HepG2 (cell line): Measurements from ENCODE around the gene CPT1B. TPM values are rescaled to one million over a fixed set of nuclear protein-coding genes. Genes with fewer than 3 reads are reported as not detected.

ENCODE experiments used
- BCL3 ChIP-seq: sonication (generic); formaldehyde crosslinking; IDR thresholded peaks from 2 replicates; pipeline ENCODE4 v1.5.1; 2020; ENCODE audit warnings: mild to moderate bottlenecking, missing genetic modification reagents, moderate library complexity
- BCL6 ChIP-seq: IDR thresholded peaks from 2 replicates; pipeline ENCODE4 v1.6.1; 2016; ENCODE audit warnings: missing genetic modification reagents, missing compliant biosample characterization
- BORCS8-MEF2B ChIP-seq: sonication (generic); formaldehyde crosslinking; IDR thresholded peaks from 2 replicates; pipeline ENCODE4 v1.8.0; 2022; ENCODE audit warnings: mild to moderate bottlenecking, missing genetic modification reagents
- CBX2 ChIP-seq, 2 experiments: fragments of 200-600 bp in 1 of 2; sonication (generic); formaldehyde crosslinking in 1 of 2; IDR thresholded peaks; 2 replicates each; pipeline versions ENCODE4 v1.7.0 to v1.8.1; 2018 to 2022; ENCODE audit warnings: low read depth in 2 of 2, low read length in 1 of 2, mild to moderate bottlenecking in 1 of 2, missing genetic modification reagents in 1 of 2
- HOXA5 ChIP-seq: sonication (generic); formaldehyde crosslinking; IDR thresholded peaks from 2 replicates; pipeline ENCODE4 v1.4.0; 2020; ENCODE audit warnings: missing genetic modification reagents
- KAT2B ChIP-seq: fragments of 150-350 bp; IDR thresholded peaks from 2 replicates; pipeline ENCODE4 v1.6.1; 2014; ENCODE audit warnings: low read depth, low read length, borderline replicate concordance
- KLF11 ChIP-seq: IDR thresholded peaks from 2 replicates; pipeline ENCODE4 v1.6.1; 2016; ENCODE audit warnings: missing compliant biosample characterization
- PAX8 ChIP-seq: sonication (generic); formaldehyde crosslinking; IDR thresholded peaks from 2 replicates; pipeline ENCODE4 v1.8.0; 2022; ENCODE audit warnings: mild to moderate bottlenecking, missing genetic modification reagents, borderline replicate concordance
- PITX1 ChIP-seq: sonication (generic); formaldehyde crosslinking; IDR thresholded peaks from 2 replicates; pipeline ENCODE4 v1.5.1; 2020; ENCODE audit warnings: mild to moderate bottlenecking, missing genetic modification reagents
- REST ChIP-seq, 2 experiments: IDR thresholded peaks; 2 replicates each; pipeline ENCODE4 v1.6.1; 2011 to 2012; ENCODE audit warnings: low read length in 2 of 2, borderline replicate concordance in 1 of 2, low read depth in 1 of 2, mild to moderate bottlenecking in 1 of 2, moderate library complexity in 1 of 2
- SIN3B ChIP-seq: fragments of 150-350 bp; IDR thresholded peaks from 2 replicates; pipeline ENCODE4 v1.6.1; 2014; ENCODE audit warnings: low read length
- SRY ChIP-seq: sonication (generic); formaldehyde crosslinking; IDR thresholded peaks from 2 replicates; pipeline ENCODE4 v1.8.0; 2022; ENCODE audit warnings: mild to moderate bottlenecking, missing genetic modification reagents
- TFDP2 ChIP-seq: sonication (generic); formaldehyde crosslinking; IDR thresholded peaks from 2 replicates; pipeline ENCODE4 v1.4.0; 2020; ENCODE audit warnings: missing genetic modification reagents
- ZFP36 ChIP-seq: fragments of 150-350 bp; IDR thresholded peaks from 2 replicates; pipeline ENCODE4 v1.6.1; 2018; ENCODE audit warnings: borderline replicate concordance, low read length, low read depth; ENCODE audit not compliant: partially characterized antibody
- ZNF337 ChIP-seq: sonication (generic); formaldehyde crosslinking; IDR thresholded peaks from 2 replicates; pipeline ENCODE4 v1.5.1; 2020; ENCODE audit warnings: missing genetic modification reagents, low read depth, mild to moderate bottlenecking, borderline replicate concordance
- ZNF557 ChIP-seq: sonication (generic); formaldehyde crosslinking; IDR thresholded peaks from 2 replicates; pipeline ENCODE4 v1.4.0; 2020; ENCODE audit warnings: missing genetic modification reagents
- ZNF614 ChIP-seq: IDR thresholded peaks from 2 replicates; pipeline ENCODE4 v1.6.1; 2018; ENCODE audit warnings: missing biosample characterization, missing genetic modification reagents, inconsistent platforms, borderline replicate concordance
- ZSCAN31 ChIP-seq: sonication (generic); formaldehyde crosslinking; IDR thresholded peaks from 2 replicates; pipeline ENCODE4 v1.5.0; 2020; ENCODE audit warnings: low read depth, mild to moderate bottlenecking, missing genetic modification reagents
- ZUFSP ChIP-seq: sonication (generic); formaldehyde crosslinking; IDR thresholded peaks from 2 replicates; pipeline ENCODE4 v1.9.0; 2021; ENCODE audit warnings: missing genetic modification reagents, mild to moderate bottlenecking, borderline replicate concordance
- polyA plus RNA-seq, 8 experiments: library from polyadenylated mRNA; depleted of rRNA in 3 of 8; stranded (reverse) in 7 of 8; unstranded in 1 of 8; fragments of >200 nt; fragmentation: Illumina TruSeq in 4 of 8; extraction: Trizol in 4 of 8; gene quantifications; 2 replicates each; pipeline versions ENCODE4 v1.2.1 to v1.2.3, GENCODE V29; 2011 to 2016; ENCODE audit warnings: low read depth in 4 of 8, missing spikeins in 1 of 8, mixed read lengths in 1 of 8; ENCODE audit not compliant: insufficient read depth in 1 of 8
- total RNA-seq, 5 experiments: library from RNA; depleted of rRNA; stranded (reverse); fragments of >200 nt; fragmentation: Illumina TruSeq; extraction: Trizol; gene quantifications; 2 replicates each; pipeline ENCODE4 v1.2.3, GENCODE V29; 2016; ENCODE audit warnings: low read depth in 1 of 5

CPT1B gene
- total and polyA plus RNA-seq, 2 of the 13 experiments (the other 11 are each of a cell fraction or from before 2014, with no cell fraction given): 9.2 to 19.5 TPM

GRCh38 chr22:50525104-50525857 is 52.9 kb downstream of the CPT1B start, which contains the start of gene SCO2 (continued):
- TF ChIP-seq TFDP2 (peak; percentile 93), KLF11 (CRISPR knock-in tag) (no peak; the same call in 1 of the 2 replicates), ZNF614 (CRISPR knock-in tag) (peak; percentile 52; the same call in 1 of the 2 replicates), REST (IDR thresholded peaks at IDR 0.05; ENCODE audit: borderline replicate concordance in 1 of 2, low read depth in 1 of 2, low read length in 2 of 2) (no peak), BORCS8-MEF2B (CRISPR knock-in tag) (peak; percentile 75; the same call in 1 of the 2 replicates), SIN3B (no peak), BCL3 (CRISPR knock-in tag) (no peak), ZUFSP (CRISPR knock-in tag) (no peak), BCL6 (CRISPR knock-in tag) (peak; percentile 20; the same call in 1 of the 2 replicates), PITX1 (CRISPR knock-in tag) (no peak), ZNF337 (CRISPR knock-in tag) (peak; percentile 68; the same call in 1 of the 2 replicates), ZSCAN31 (CRISPR knock-in tag) (peak; percentile 92), HOXA5 (no peak; the same call in 1 of the 2 replicates), CBX2 (IDR thresholded peaks at IDR 0.05; ENCODE audit: low read depth, low read length) (no peak), CBX2 (CRISPR knock-in tag; IDR thresholded peaks at IDR 0.05; ENCODE audit: low read depth) (no peak), ZFP36 (no peak), KAT2B (no peak), SRY (CRISPR knock-in tag) (0 out of 2 replicates have a peak, but pooled peaks have one; percentile 28), PAX8 (no peak; the same call in 1 of the 2 replicates), ZNF557 (CRISPR knock-in tag) (no peak)
